ENCODE data around the gene ZNF316. TPM values are rescaled to one million over a fixed set of nuclear protein-coding genes. Genes with fewer than 3 reads are reported as not detected.

ZNF316 gene
- total RNA-seq, 2 experiments from 2014 or later, result 18.1 to 37.5 TPM

DNA sequence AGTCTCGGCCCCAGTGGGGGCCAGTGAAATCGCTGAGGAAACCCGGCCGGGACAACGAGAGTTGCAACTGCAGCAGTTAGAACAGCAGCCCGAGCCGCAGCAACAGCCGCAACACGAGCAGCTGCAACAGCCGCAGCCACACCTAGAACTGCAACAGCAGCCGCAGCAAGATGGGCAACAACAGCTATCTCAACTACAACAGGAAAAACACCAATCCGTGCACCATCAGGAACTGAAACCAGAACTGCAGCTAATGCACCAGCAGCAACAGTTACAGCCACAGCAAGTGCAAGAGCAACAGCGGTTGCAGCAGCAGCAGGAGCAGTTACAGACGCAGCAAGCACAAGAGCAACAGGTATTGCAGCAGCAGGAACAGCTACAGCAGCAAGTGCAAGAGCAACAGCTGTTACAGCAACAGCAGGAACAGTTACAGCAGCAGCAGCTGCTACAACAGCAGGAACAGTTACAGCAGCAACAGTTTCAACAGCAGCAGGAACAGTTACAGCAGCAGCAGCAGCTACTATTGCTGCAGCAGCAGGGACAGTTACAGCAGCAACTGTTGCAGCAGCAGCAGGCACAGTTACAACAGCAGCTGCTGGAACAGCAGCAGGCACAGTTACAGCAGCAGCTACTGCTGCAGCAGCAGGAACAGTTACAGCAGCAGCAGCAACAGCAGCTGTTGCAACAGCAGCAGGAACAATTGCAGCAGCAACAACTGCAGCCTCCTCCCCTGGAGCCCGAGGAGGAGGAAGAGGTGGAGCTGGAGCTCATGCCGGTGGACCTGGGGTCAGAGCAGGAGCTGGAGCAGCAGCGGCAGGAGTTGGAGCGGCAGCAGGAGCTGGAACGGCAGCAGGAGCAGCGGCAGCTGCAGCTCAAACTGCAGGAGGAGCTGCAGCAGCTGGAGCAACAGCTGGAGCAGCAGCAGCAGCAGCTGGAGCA is 15.7 kb upstream of the ZNF316 start:
- peak; percentile 76 for DNase-seq (ENCODE audit: low spot score)
- ChIA-PET CTCF (ENCODE audit: unreplicated experiment) (interaction anchor here (0.6 kb wide), 1 partner anchor 212 kb away, joined by 3 read pairs; no protein-coding TSS in a partner anchor), POLR2A (interaction anchor here (0.5 to 1.1 kb wide), 8 partner anchors 12 to 136 kb away, joined by 3 to 4 read pairs (median 4); no protein-coding TSS in a partner anchor)

GRCh38 chr7:6622134-6622710 is 14.9 kb upstream of the ZNF316 start:
- Histone ChIP-seq H3K27ac (ENCODE audit: low read depth, low read length, poor library complexity, severe bottlenecking) (no peak overlapping the region), H3K36me3 (ENCODE audit: insufficient read depth, low read length) (no peaks in the 10 kb centered on the region), H3K4me3 (ENCODE audit: low read depth, low read length, poor library complexity, severe bottlenecking) (no peak overlapping the region), H3K79me2 (ENCODE audit: insufficient read depth, low read depth, low read length) (no peaks in the 10 kb centered on the region), H3K4me2 (ENCODE audit: low read length) (no peak overlapping the region), H3K9me3 (ENCODE audit: low read length) (no peaks in the 10 kb centered on the region), H2AFZ (ENCODE audit: low read length) (no peak overlapping the region), H3K4me1 (ENCODE audit: insufficient read depth, low read length, poor library complexity, severe bottlenecking) (peaks cover 41% of the 10 kb centered on the region), H4K20me1 (ENCODE audit: insufficient read depth, low read length) (no peaks in the 10 kb centered on the region), H3K9me2 (ENCODE audit: insufficient read depth, low read length) (no peaks in the 10 kb centered on the region)
- TF ChIP-seq, protein P1, sequence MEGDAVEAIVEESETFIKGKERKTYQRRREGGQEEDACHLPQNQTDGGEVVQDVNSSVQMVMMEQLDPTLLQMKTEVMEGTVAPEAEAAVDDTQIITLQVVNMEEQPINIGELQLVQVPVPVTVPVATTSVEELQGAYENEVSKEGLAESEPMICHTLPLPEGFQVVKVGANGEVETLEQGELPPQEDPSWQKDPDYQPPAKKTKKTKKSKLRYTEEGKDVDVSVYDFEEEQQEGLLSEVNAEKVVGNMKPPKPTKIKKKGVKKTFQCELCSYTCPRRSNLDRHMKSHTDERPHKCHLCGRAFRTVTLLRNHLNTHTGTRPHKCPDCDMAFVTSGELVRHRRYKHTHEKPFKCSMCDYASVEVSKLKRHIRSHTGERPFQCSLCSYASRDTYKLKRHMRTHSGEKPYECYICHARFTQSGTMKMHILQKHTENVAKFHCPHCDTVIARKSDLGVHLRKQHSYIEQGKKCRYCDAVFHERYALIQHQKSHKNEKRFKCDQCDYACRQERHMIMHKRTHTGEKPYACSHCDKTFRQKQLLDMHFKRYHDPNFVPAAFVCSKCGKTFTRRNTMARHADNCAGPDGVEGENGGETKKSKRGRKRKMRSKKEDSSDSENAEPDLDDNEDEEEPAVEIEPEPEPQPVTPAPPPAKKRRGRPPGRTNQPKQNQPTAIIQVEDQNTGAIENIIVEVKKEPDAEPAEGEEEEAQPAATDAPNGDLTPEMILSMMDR (conservative IDR thresholded peaks at IDR 0.05; ENCODE audit: low read length), result no peak
- TF ChIP-seq EZH2phosphoT487 (IDR thresholded peaks at IDR 0.05; ENCODE audit: borderline replicate concordance, low read depth, low read length), result no peak
- DNase-seq (ENCODE audit: low spot score), result no peak
- intact Hi-C loops (cut with micrococcal nuclease; ENCODE audit: unreplicated experiment), result no loop called here
- POLR2A ChIA-PET, result interaction anchor here (0.5 to 1.1 kb wide), 4 partner anchors 10 to 41 kb away, joined by 3 to 4 read pairs (median 4); no protein-coding TSS in a partner anchor
- CTCF ChIA-PET (ENCODE audit: unreplicated experiment), result no interaction called here
- BruUV-seq (replicated peaks), result no TSS peak

More for the DNA sequence above, 15.7 kb upstream of the ZNF316 start:
- TF ChIP-seq, protein P1 (conservative IDR thresholded peaks at IDR 0.05; ENCODE audit: low read length), result no peak
- no peak for TF ChIP-seq EZH2phosphoT487 (IDR thresholded peaks at IDR 0.05; ENCODE audit: borderline replicate concordance, low read depth, low read length)
- Histone ChIP-seq H3K36me3 (ENCODE audit: insufficient read depth, low read length) (no peaks in the 10 kb centered on the region), H2AFZ (ENCODE audit: low read length) (peak overlapping the region; percentile 96), H3K9me2 (ENCODE audit: insufficient read depth, low read length) (no peaks in the 10 kb centered on the region), H3K4me3 (ENCODE audit: low read depth, low read length, poor library complexity, severe bottlenecking) (peak overlapping the region; percentile 50), H4K20me1 (ENCODE audit: insufficient read depth, low read length) (no peaks in the 10 kb centered on the region), H3K4me2 (ENCODE audit: low read length) (peak overlapping the region; percentile 79), H3K4me1 (ENCODE audit: insufficient read depth, low read length, poor library complexity, severe bottlenecking) (peaks cover 41% of the 10 kb centered on the region), H3K79me2 (ENCODE audit: insufficient read depth, low read depth, low read length) (no peaks in the 10 kb centered on the region), H3K9me3 (ENCODE audit: low read length) (no peaks in the 10 kb centered on the region), H3K27ac (ENCODE audit: low read depth, low read length, poor library complexity, severe bottlenecking) (peak overlapping the region; percentile 20)
- no TSS peak for BruUV-seq (replicated peaks)
- intact Hi-C loops (cut with micrococcal nuclease; ENCODE audit: unreplicated experiment), result loop anchor here (2.0 kb wide), 1 partner anchor 31 kb away; the partner anchor contains the start of gene INTS15
